HepG2 (cell line): ENCODE results near the gene RABEPK. TPM values are rescaled to one million over a fixed set of nuclear protein-coding genes. Genes with fewer than 3 reads are reported as not detected.

Experiments
- AGO2 ChIP-seq: fragments of 200-400 bp; formaldehyde crosslinking; optimal IDR thresholded peaks from 2 replicates; pipeline ENCODE3; 2017; ENCODE audit warnings: mild to moderate bottlenecking, low read depth, low read length, moderate library complexity
- ARNT ChIP-seq: fragments of 450-650 bp; IDR thresholded peaks from 2 replicates; pipeline ENCODE4 v1.6.1; 2017
- CBX1 ChIP-seq: IDR thresholded peaks from one replicate; pipeline ENCODE4 v1.6.1; 2016; ENCODE audit warnings: antibody characterized with exemption, low read depth
- CBX2 ChIP-seq, 2 experiments: fragments of 200-600 bp in 1 of 2; sonication (generic); formaldehyde crosslinking in 1 of 2; IDR thresholded peaks; 2 replicates each; pipeline versions ENCODE4 v1.7.0 to v1.8.1; 2018 to 2022; ENCODE audit warnings: low read depth in 2 of 2, low read length in 1 of 2, mild to moderate bottlenecking in 1 of 2, missing genetic modification reagents in 1 of 2
- CC2D1A ChIP-seq: sonication (generic); formaldehyde crosslinking; IDR thresholded peaks from 2 replicates; pipeline ENCODE4 v1.8.1; 2023; ENCODE audit warnings: mild to moderate bottlenecking, missing genetic modification reagents
- CHCHD3 ChIP-seq: sonication (generic); formaldehyde crosslinking; IDR thresholded peaks from 2 replicates; pipeline ENCODE4 v1.8.0; 2022; ENCODE audit warnings: mild to moderate bottlenecking, missing genetic modification reagents, moderate library complexity
- KAT8 ChIP-seq: IDR thresholded peaks from 2 replicates; pipeline ENCODE4 v1.6.1; 2016; ENCODE audit warnings: missing genetic modification reagents, missing compliant biosample characterization
- KLF16 ChIP-seq, 2 experiments: sonication (generic) in 1 of 2; formaldehyde crosslinking in 1 of 2; IDR thresholded peaks; 2 replicates each; pipeline versions ENCODE4 v1.6.1 to v1.8.0; 2016 to 2023; ENCODE audit warnings: missing genetic modification reagents in 2 of 2, missing compliant biosample characterization in 1 of 2
- KLF6 ChIP-seq: IDR thresholded peaks from 2 replicates; pipeline ENCODE4 v1.8.0; 2016; ENCODE audit warnings: missing biosample characterization, missing genetic modification reagents
- MED1 ChIP-seq: sonication (generic); formaldehyde crosslinking; IDR thresholded peaks from 2 replicates; pipeline ENCODE4 v1.4.0; 2020; ENCODE audit warnings: missing genetic modification reagents
- POLR2AphosphoS5 ChIP-seq: IDR thresholded peaks from 2 replicates; pipeline ENCODE4 v1.6.1; 2012; ENCODE audit warnings: low read depth, low read length
- RBM22 ChIP-seq: fragments of 200-400 bp; formaldehyde crosslinking; optimal IDR thresholded peaks from 2 replicates; pipeline ENCODE3; 2017; ENCODE audit warnings: mild to moderate bottlenecking, low read length, moderate library complexity
- STAT5B ChIP-seq: sonication (generic); formaldehyde crosslinking; IDR thresholded peaks from 2 replicates; pipeline ENCODE4 v1.4.0; 2020; ENCODE audit warnings: missing genetic modification reagents
- SYNCRIP ChIP-seq: fragments of 200-400 bp; formaldehyde crosslinking; IDR thresholded peaks from 2 replicates; pipeline ENCODE4 v1.6.1; 2018; ENCODE audit warnings: mild to moderate bottlenecking, low read depth, low read length; ENCODE audit not compliant: insufficient read depth
- XRCC5 ChIP-seq: fragments of 200-400 bp; formaldehyde crosslinking; optimal IDR thresholded peaks from 2 replicates; pipeline ENCODE3; 2017; ENCODE audit warnings: mild to moderate bottlenecking, low read length
- ZBTB21 ChIP-seq: sonication (generic); formaldehyde crosslinking; IDR thresholded peaks from 2 replicates; pipeline ENCODE4 v1.4.0; 2020; ENCODE audit warnings: missing genetic modification reagents
- ZMAT3 ChIP-seq: sonication (generic); formaldehyde crosslinking; conservative IDR thresholded peaks from 2 replicates; pipeline ENCODE4 v1.7.0; 2021; ENCODE audit warnings: missing genetic modification reagents
- ZNF124 ChIP-seq: sonication (generic); formaldehyde crosslinking; IDR thresholded peaks from 2 replicates; pipeline ENCODE4 v1.4.0; 2020; ENCODE audit warnings: missing genetic modification reagents
- ZNF205 ChIP-seq: IDR thresholded peaks from 2 replicates; pipeline ENCODE4 v1.6.1; 2018; ENCODE audit warnings: missing biosample characterization, missing genetic modification reagents
- ZNF292 ChIP-seq: sonication (generic); formaldehyde crosslinking; IDR thresholded peaks from 2 replicates; pipeline ENCODE4 v1.8.1; 2022; ENCODE audit warnings: mild to moderate bottlenecking, low read depth, missing genetic modification reagents, borderline replicate concordance
- ZNF337 ChIP-seq: sonication (generic); formaldehyde crosslinking; IDR thresholded peaks from 2 replicates; pipeline ENCODE4 v1.5.1; 2020; ENCODE audit warnings: missing genetic modification reagents, low read depth, mild to moderate bottlenecking, borderline replicate concordance
- ZNF460 ChIP-seq: sonication (generic); formaldehyde crosslinking; IDR thresholded peaks from 2 replicates; pipeline ENCODE4 v1.5.1; 2020; ENCODE audit warnings: missing genetic modification reagents, mild to moderate bottlenecking, borderline replicate concordance
- ZNF615 ChIP-seq: sonication (generic); formaldehyde crosslinking; IDR thresholded peaks from 2 replicates; pipeline ENCODE4 v1.5.0; 2020; ENCODE audit warnings: mild to moderate bottlenecking, missing genetic modification reagents, borderline replicate concordance
- ZNF616 ChIP-seq: sonication (generic); formaldehyde crosslinking; IDR thresholded peaks from 2 replicates; pipeline ENCODE4 v1.5.0; 2020; ENCODE audit warnings: low read depth, mild to moderate bottlenecking, missing genetic modification reagents
- polyA plus RNA-seq, 8 experiments: library from polyadenylated mRNA; depleted of rRNA in 3 of 8; stranded (reverse) in 7 of 8; unstranded in 1 of 8; fragments of >200 nt; fragmentation: Illumina TruSeq in 4 of 8; extraction: Trizol in 4 of 8; gene quantifications; 2 replicates each; pipeline versions ENCODE4 v1.2.1 to v1.2.3, GENCODE V29; 2011 to 2016; ENCODE audit warnings: low read depth in 4 of 8, missing spikeins in 1 of 8, mixed read lengths in 1 of 8; ENCODE audit not compliant: insufficient read depth in 1 of 8
- total RNA-seq, 5 experiments: library from RNA; depleted of rRNA; stranded (reverse); fragments of >200 nt; fragmentation: Illumina TruSeq; extraction: Trizol; gene quantifications; 2 replicates each; pipeline ENCODE4 v1.2.3, GENCODE V29; 2016; ENCODE audit warnings: low read depth in 1 of 5
- TF ChIP-seq, protein P1 (sequence below): IDR thresholded peaks from 2 replicates; pipeline ENCODE4 v1.6.1; 2012; ENCODE audit warnings: inconsistent platforms
- TF ChIP-seq, protein P2 (sequence below): sonication (generic); formaldehyde crosslinking; IDR thresholded peaks from 2 replicates; pipeline ENCODE4 v1.8.0; 2022; ENCODE audit warnings: mild to moderate bottlenecking, missing genetic modification reagents, moderate library complexity
- TF ChIP-seq, protein P3 (sequence below): sonication (generic); formaldehyde crosslinking; IDR thresholded peaks from 2 replicates; pipeline ENCODE4 v1.8.0; 2022; ENCODE audit warnings: missing genetic modification reagents, low read depth, mild to moderate bottlenecking, borderline replicate concordance
- TF ChIP-seq, protein P4 (sequence below): conservative IDR thresholded peaks from 2 replicates; pipeline ENCODE4 v1.6.1; 2018; ENCODE audit warnings: missing genetic modification reagents

The RABEPK gene
- total and polyA plus RNA-seq, 2 of the 13 experiments (the other 11 are each of a cell fraction or from before 2014, with no cell fraction given) = 75.5 to 90.0 TPM

DNA sequence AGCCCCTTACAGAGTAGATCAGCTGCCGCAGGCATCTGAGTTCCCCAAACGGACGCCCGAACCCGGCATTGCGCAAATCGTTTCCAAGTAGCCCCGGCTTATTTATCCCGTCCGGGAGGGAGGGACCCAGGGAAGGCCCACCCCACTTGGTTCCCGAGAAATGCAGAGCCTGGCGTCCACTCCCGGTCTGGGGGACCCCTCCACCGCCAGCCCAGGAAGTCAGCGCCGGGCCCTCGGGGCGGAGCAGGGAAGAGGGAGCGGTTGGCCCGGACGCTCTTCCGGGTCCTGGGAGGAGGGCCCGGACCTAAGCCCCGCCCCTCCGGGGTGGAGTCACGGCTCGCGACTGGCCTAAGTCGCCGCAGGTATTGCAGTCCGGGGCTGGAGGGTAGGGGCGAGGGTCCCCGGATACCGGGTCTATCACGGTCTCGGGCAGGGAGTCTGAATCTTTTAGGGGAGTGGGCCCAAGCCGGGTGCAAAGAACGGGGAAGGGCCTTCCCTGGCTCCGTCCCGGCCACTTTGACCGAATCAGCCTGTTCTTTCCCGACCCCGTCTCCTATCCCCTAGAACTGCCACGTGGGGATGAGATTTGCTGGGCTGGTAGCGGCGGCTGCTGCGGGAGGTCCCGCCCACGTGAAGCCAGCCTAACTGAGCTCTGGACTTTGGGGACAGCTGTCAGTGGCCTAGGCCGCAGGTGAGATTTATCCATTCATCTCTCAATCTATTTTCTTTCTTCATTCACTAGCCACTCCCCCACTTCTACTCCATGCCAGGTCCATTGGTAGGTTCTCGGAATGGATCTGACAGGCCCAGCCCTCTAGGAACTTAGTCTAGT lies at the start of gene RABEPK (continued):
- 0 out of 2 replicates have a peak, but pooled peaks have one; percentile 14 for TF ChIP-seq STAT5B (CRISPR knock-in tag)
- TF ChIP-seq, protein P1, sequence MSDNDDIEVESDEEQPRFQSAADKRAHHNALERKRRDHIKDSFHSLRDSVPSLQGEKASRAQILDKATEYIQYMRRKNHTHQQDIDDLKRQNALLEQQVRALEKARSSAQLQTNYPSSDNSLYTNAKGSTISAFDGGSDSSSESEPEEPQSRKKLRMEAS = peak; percentile 96
- TF ChIP-seq SYNCRIP = no peak
- TF ChIP-seq ZNF124 (CRISPR knock-in tag) = peak; percentile 81
- TF ChIP-seq AGO2 = peak; percentile 61
- peak; percentile 49; the same call in 1 of the 2 replicates for TF ChIP-seq MED1
- TF ChIP-seq ARNT = no peak
- peak; percentile 66 for TF ChIP-seq CBX1
- TF ChIP-seq XRCC5 = peak; percentile 28
- TF ChIP-seq ZNF337 (CRISPR knock-in tag) = peak; percentile 80; the same call in 1 of the 2 replicates
- peak; percentile 46; the same call in 1 of the 2 replicates for TF ChIP-seq ZNF292 (CRISPR knock-in tag)
- TF ChIP-seq CHCHD3 (CRISPR knock-in tag) = peak; percentile 21; the same call in 1 of the 2 replicates
- TF ChIP-seq, protein P2, sequence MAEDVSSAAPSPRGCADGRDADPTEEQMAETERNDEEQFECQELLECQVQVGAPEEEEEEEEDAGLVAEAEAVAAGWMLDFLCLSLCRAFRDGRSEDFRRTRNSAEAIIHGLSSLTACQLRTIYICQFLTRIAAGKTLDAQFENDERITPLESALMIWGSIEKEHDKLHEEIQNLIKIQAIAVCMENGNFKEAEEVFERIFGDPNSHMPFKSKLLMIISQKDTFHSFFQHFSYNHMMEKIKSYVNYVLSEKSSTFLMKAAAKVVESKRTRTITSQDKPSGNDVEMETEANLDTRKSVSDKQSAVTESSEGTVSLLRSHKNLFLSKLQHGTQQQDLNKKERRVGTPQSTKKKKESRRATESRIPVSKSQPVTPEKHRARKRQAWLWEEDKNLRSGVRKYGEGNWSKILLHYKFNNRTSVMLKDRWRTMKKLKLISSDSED = peak; percentile 70; the same call in 1 of the 2 replicates
- TF ChIP-seq KLF16 (CRISPR knock-in tag; IDR thresholded peaks at IDR 0.05) = peak in 1 of 2 experiments; percentile 39; a peak in 1 of 4 replicates
- TF ChIP-seq, protein P3, sequence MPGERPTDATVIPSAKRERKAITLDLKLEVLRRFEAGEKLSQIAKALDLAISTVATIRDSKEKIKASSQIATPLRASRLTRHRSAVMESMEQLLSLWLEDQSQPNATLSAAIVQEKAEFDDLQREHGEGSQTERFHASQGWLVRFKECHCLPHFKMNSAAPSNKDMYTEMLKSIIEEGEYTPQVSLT = 0 out of 2 replicates have a peak, but pooled peaks have one; percentile 56
- TF ChIP-seq POLR2AphosphoS5 = peak; percentile 92
- peak; percentile 69; the same call in 1 of the 2 replicates for TF ChIP-seq KLF6 (CRISPR knock-in tag)
- TF ChIP-seq, protein P4, sequence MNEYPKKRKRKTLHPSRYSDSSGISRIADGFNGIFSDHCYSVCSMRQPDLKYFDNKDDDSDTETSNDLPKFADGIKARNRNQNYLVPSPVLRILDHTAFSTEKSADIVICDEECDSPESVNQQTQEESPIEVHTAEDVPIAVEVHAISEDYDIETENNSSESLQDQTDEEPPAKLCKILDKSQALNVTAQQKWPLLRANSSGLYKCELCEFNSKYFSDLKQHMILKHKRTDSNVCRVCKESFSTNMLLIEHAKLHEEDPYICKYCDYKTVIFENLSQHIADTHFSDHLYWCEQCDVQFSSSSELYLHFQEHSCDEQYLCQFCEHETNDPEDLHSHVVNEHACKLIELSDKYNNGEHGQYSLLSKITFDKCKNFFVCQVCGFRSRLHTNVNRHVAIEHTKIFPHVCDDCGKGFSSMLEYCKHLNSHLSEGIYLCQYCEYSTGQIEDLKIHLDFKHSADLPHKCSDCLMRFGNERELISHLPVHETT (CRISPR knock-in tag) = peak; percentile 56; the same call in 1 of the 2 replicates
- TF ChIP-seq KAT8 (CRISPR knock-in tag) = peak; percentile 73
- peak; percentile 63; the same call in 1 of the 2 replicates for TF ChIP-seq ZNF615 (CRISPR knock-in tag)
- no peak for TF ChIP-seq CBX2 (IDR thresholded peaks at IDR 0.05; ENCODE audit: low read depth, low read length)
- TF ChIP-seq CBX2 (CRISPR knock-in tag; IDR thresholded peaks at IDR 0.05; ENCODE audit: low read depth) = no peak
- no peak for TF ChIP-seq ZNF460 (CRISPR knock-in tag)
- TF ChIP-seq ZNF205 (CRISPR knock-in tag) = peak; percentile 40; the same call in 1 of the 2 replicates
- no peak for TF ChIP-seq RBM22
- TF ChIP-seq ZNF616 (CRISPR knock-in tag) = 0 out of 2 replicates have a peak, but pooled peaks have one; percentile 53
- no peak; the same call in 1 of the 2 replicates for TF ChIP-seq ZMAT3 (CRISPR knock-in tag)
- peak; percentile 64; the same call in 1 of the 2 replicates for TF ChIP-seq CC2D1A
- TF ChIP-seq ZBTB21 = no peak
